Pancreas (tissue), 10 donors: ENCODE results near the gene NLRP8. TPM values are rescaled to one million over a fixed set of nuclear protein-coding genes. Genes with fewer than 3 reads are reported as not detected.
"Not testable (repeated sequence)": the region's sequence is repeated elsewhere in the genome, so short reads cannot be mapped to it uniquely, and the experiment has no call there.

ENCODE experiments used
- ATAC-seq, 4 donors: fragments of 200-7000 bp; cut with Tn5 transposase; one replicate each; pipeline versions ENCODE4 v1.8.0 to v1.9.1; 2020; ENCODE audit warnings: mild to moderate bottlenecking in 4 of 4, moderate library complexity in 4 of 4
- DNase-seq, 6 donors: peaks; one replicate each; pipeline ENCODE4 v3.0.0-alpha.2; 2020
- FAIRE-seq: peaks from 2 replicates; lab custom pipeline; 2012; peaks lifted over from hg19 to GRCh38; lab: Jason Lieb, UNC
- H3K27ac ChIP-seq, 4 donors: fragments of 200-600 bp; sonication (generic); 1 replicate in 3 of 4; 2 replicates in 1 of 4; pipeline versions ENCODE4 v1.5.0 to v1.8.0; 2020
- H3K27me3 ChIP-seq, 4 donors: fragments of 200-600 bp; one replicate each; pipeline ENCODE4 v1.8.0; 2021
- H3K36me3 ChIP-seq, 3 donors: fragments of 200-600 bp; sonication (generic) in 1 of 3; one replicate each; pipeline versions ENCODE4 v1.5.0 to v1.8.0; 2020 to 2021
- H3K4me1 ChIP-seq, 3 donors: fragments of 200-600 bp; one replicate each; pipeline ENCODE4 v1.8.0; 2021
- H3K4me3 ChIP-seq, 4 donors: fragments of 200-600 bp; sonication (generic) in 2 of 4; one replicate each; pipeline versions ENCODE4 v1.5.0 to v1.8.0; 2020 to 2021
- H3K9me3 ChIP-seq, 4 donors: fragments of 200-600 bp; one replicate each; pipeline ENCODE4 v1.8.0; 2021
- CTCF ChIP-seq, 4 donors: fragments of 200-600 bp; sonication (generic) in 3 of 4; IDR thresholded peaks; one replicate each; pipeline versions ENCODE4 v1.5.0 to v1.8.0; 2021; ENCODE audit warnings: antibody characterized with exemption in 4 of 4
- WGBS, 2 donors: extraction: QIAGEN DNeasy Blood & Tissue Kit; methylation state at CpG; one replicate each; pipeline ENCODE4 v1.1.7; 2013; 5-methylcytosine and 5-hydroxymethylcytosine counted together
- intact Hi-C, 3 donors: fragments of 100-400 bp; cut with DNase I; formaldehyde crosslinking; loops; one replicate each; pipeline versions ENCODE4 v1.11.1 to v1.14.2; 2022
- polyA plus RNA-seq, 2 donors: library from polyadenylated mRNA; stranded (reverse); fragments of 200-250 nt; gene quantifications; one replicate each; pipeline ENCODE4 v1.2.3, GENCODE V29; 2013
- total RNA-seq, 6 donors: library from RNA; stranded (reverse); fragmentation: NEBNext Ultra II Directional in 4 of 6; extraction: Animal tissue kit (Norgen Biotek cat#: 25700) in 4 of 6; gene quantifications; one replicate each; pipeline versions ENCODE4 v1.2.1 to v1.2.4, GENCODE V29; 2021 to 2023
- donor health status: healthy with polysubstance abuse.
- donor health status: DM: no; HTN: no; CAD: no; lungs with moderate emphysema.
- donor health status: DM: no; HTN: no; CAD: no.
- donor health status: control.
- donor health status: control.
- donor health status: Bipolar disorder and iron deficiency.
- donor health status: DM: yes; HTN: yes; CAD: no.
- donor health status: DM: no; HTN: no; CAD: no.
- donor health status: DM: no; HTN: no; CAD: no.
- donor health status: DM: yes; HTN: yes; CAD: no.

NLRP8 gene
- total and polyA plus RNA-seq, 8 donors = not detected

DNA sequence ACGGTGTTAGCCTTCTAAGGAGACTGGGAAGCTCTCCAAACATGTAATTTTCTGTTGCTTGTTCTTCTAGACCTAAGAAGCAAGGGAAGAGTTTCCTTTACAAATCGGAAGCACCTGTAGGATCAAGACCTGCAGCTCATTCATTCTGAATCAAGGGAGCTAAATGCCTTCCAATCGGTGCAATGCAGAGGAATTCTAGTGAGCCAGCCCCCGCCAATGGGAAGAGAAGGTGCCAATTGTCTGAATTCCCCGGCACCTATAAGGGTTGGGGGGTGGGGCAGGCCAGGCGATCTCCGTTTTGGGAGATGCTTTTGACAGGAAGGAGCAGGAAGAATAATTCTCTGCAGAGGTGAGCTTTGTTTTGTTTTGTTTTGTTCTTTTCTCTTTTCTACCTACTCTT is 8.4 kb upstream of the NLRP8 start:
- H3K9me3 ChIP-seq = no peaks in the 10 kb centered on the region
- TF ChIP-seq CTCF (IDR thresholded peaks at IDR 0.05) = no peak
- H3K27me3 ChIP-seq = no peaks in the 10 kb centered on the region
- no peaks in the 10 kb centered on the region for H3K36me3 ChIP-seq
- no peak for ATAC-seq
- intact Hi-C loops = no loop called here
- H3K4me1 ChIP-seq = no peaks in the 10 kb centered on the region
- FAIRE-seq = no peak
- DNase-seq = no peak
- 41 to 58% methylated on average over 7 of the region's 7 CpGs for WGBS, 2 donors
- H3K27ac ChIP-seq = no peak overlapping the region
- no peak overlapping the region for H3K4me3 ChIP-seq

- intact Hi-C loops = no loop called here
- Histone ChIP-seq H3K4me1 (no peaks in the 10 kb centered on the region), H3K27ac (no peak overlapping the region), H3K36me3 (no peaks in the 10 kb centered on the region), H3K9me3 (no peaks in the 10 kb centered on the region), H3K27me3 (no peaks in the 10 kb centered on the region), H3K4me3 (no peak overlapping the region)
- FAIRE-seq = no peak
- no peak for ATAC-seq
- no peak for TF ChIP-seq CTCF (IDR thresholded peaks at IDR 0.05)
- 75 to 85% methylated on average over 11 of the region's 11 CpGs for WGBS, 2 donors
- DNase-seq = no peak
Observed at GRCh38 chr19:55940306-55940705, 7.3 kb upstream of the NLRP8 start.

GRCh38 chr19:55950566-55950965 is 2.9 kb downstream of the NLRP8 start:
- FAIRE-seq, H3K36me3 ChIP-seq, ATAC-seq, H3K4me3 ChIP-seq, H3K4me1 ChIP-seq, H3K27me3 ChIP-seq, DNase-seq, H3K27ac ChIP-seq, intact Hi-C loops, H3K9me3 ChIP-seq: not testable (repeated sequence)
- 76 to 84% methylated on average over 19 of the region's 19 CpGs for WGBS, 2 donors

DNA sequence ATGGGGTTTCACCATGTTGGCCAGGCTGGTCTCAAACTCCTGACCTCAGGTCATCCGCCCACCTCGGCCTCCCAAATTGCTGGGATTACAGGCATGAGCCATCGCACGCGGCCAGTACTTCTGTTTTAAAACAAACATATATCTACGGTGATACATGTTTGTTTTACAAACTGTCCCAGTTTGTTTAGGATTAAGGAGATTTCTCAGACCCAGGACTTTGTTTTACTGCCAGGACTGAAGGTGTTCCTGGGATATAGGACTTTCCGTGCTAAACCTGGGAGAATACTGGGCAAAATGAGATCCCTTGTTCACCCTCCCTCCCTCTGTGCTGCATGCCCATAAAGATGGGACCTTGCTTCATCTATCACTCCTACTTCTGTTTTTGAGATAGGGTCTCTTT is 8.8 kb downstream of the NLRP8 start:
- DNase-seq (no peak), ATAC-seq (no peak), FAIRE-seq (no peak)
- TF ChIP-seq CTCF (IDR thresholded peaks at IDR 0.05) = no peak
- Histone ChIP-seq H3K4me3 (no peak overlapping the region), H3K27ac (no peak overlapping the region), H3K27me3 (no peaks in the 10 kb centered on the region), H3K36me3 (no peaks in the 10 kb centered on the region), H3K9me3 (no peaks in the 10 kb centered on the region), H3K4me1 (no peaks in the 10 kb centered on the region)
- intact Hi-C loops = no loop called here
- 70 to 78% methylated on average over 7 of the region's 7 CpGs for WGBS, 2 donors

GRCh38 chr19:55958356-55958755 is 10.7 kb downstream of the NLRP8 start:
- Histone ChIP-seq H3K27me3 (no peaks in the 10 kb centered on the region), H3K27ac (no peak overlapping the region), H3K4me1 (no peaks in the 10 kb centered on the region), H3K36me3 (no peaks in the 10 kb centered on the region), H3K9me3 (no peaks in the 10 kb centered on the region), H3K4me3 (no peak overlapping the region)
- intact Hi-C loops = no loop called here
- no peak for ATAC-seq
- no peak for TF ChIP-seq CTCF (IDR thresholded peaks at IDR 0.05)
- WGBS, 2 donors = 43 to 51% methylated on average over 4 of the region's 4 CpGs
- no peak for FAIRE-seq
- no peak for DNase-seq
